Fibroblast of the aortic adventitia (primary cell): ENCODE measurements around the gene ALDH8A1. TPM values are rescaled to one million over a fixed set of nuclear protein-coding genes. Genes with fewer than 3 reads are reported as not detected.

Source experiments
- DNase-seq: peaks from one replicate; pipeline ENCODE4 v3.0.0-alpha.2; 2010; ENCODE audit warnings: low read depth
- H3K4me3 ChIP-seq: 2 replicates; pipeline ENCODE4 v1.5.1; 2011; ENCODE audit warnings: low read depth, mild to moderate bottlenecking, control low read depth, low read length, moderate library complexity
- CTCF ChIP-seq: IDR thresholded peaks from 2 replicates; pipeline ENCODE4 v1.5.1; 2011; ENCODE audit warnings: mild to moderate bottlenecking, low read length, control low read depth, inconsistent platforms; ENCODE audit not compliant: insufficient read depth
- total RNA-seq: library from RNA; depleted of rRNA; stranded (reverse); fragments of >200 nt; gene quantifications from 2 replicates; pipeline ENCODE4 v1.2.3, GENCODE V29; 2012; ENCODE audit warnings: low replicate concordance

Gene ALDH8A1
- 0.09 and 0.16 TPM in 2 replicates for total RNA-seq

DNA sequence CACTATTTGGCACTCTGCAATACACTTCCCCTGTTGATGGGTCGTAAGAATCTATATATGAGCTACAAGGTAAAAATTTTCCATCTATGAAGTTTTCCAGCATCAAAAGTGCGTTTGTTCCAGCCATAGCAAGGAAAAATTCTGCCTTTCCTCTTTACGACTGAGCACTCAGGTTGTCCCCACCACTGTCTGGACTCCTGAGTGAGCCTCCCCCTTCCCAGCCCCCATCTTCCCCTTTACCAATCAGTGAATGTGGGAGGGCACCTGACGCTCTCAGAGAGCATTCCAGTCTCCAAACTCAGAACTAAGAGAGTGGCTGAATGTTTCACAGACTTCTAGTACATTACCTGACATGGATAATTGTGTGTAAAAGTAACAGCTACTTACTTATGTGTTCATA lies at the start of gene ALDH8A1:
TSS of gene ALDH8A1 (minus strand) at position 175 of the 400 bp plus-strand sequence. CDS start at position 127, 48 bp downstream.
- no peak for DNase-seq
- TF ChIP-seq CTCF = no peak
- H3K4me3 ChIP-seq = no peak within 1 kb of the TSS

GRCh38 chr6:134999107-134999506 lies 49.2 kb upstream of the ALDH8A1 start:
- no peak overlapping the region for H3K4me3 ChIP-seq
- TF ChIP-seq CTCF = no peak
- DNase-seq = no peak

DNA sequence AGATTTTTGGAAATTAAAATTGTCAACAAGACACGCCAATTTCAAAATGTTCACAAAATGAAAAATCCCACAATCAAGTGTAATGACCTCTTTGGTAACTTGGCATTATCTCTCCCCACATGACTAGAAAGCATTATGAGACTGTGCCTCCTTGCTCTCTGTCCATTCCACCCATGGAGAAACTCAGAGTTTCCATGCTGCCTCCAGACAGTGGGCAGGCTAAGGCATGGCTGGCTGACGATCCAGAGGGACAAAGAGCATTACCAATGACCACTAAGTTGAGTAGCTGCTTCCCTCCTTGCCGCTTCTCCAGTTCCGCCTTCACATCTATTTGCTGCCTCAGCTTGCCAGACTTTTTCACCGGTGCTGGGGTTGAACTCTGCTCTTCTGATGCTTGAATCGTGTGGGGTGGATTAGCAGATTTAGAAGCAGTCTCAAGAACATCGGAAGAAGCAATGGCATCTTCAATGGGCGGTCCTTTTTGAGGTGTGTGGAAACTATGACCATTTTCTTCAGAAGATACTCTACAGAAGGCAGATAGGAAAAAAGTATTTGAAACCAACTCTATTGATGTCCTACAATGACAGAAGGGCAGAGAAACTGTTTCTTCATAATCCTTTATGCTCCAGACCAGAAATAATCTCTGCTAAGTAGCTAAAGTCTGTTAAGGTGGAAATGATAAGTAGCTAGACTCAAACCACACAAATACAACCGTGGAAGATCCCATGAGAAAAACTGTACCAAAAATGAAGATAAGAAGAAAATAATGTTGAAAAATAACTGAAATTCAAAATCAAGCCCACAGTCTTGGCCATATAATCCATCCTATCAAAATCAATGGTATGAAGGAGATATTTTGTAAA lies 47.5 kb upstream of the ALDH8A1 start:
- no peak for TF ChIP-seq CTCF
- no peak for DNase-seq
- H3K4me3 ChIP-seq = no peak overlapping the region

DNA sequence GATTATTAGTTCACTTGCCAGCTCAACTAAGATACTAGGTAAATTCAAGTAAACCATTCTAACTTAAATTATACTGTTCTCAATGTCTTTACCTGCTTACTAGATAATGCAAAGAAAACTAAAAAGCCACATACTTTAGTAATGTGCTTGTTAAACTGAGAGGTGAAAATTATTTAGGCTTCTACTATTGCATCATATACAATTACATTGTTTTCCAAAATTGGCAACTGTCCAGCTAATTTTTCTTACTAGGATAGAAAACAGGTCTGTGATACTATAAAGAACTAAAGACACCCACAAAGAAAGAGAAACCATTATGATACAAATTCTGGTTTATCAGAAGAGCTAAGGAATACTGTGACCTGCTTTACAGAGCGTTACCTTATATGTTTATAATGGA lies 45.6 kb upstream of the ALDH8A1 start:
- peak; percentile 17 for DNase-seq

GRCh38 chr6:134994431-134994830 lies 44.5 kb upstream of the ALDH8A1 start:
- H3K4me3 ChIP-seq = no peak overlapping the region
- no peak for TF ChIP-seq CTCF
- DNase-seq = no peak

More for the DNA sequence above, 45.6 kb upstream of the ALDH8A1 start:
- no peak for TF ChIP-seq CTCF
- H3K4me3 ChIP-seq = no peak overlapping the region

GRCh38 chr6:134992155-134992554 lies 42.3 kb upstream of the ALDH8A1 start:
- TF ChIP-seq CTCF = no peak
- H3K4me3 ChIP-seq = no peak overlapping the region
- no peak for DNase-seq

DNA sequence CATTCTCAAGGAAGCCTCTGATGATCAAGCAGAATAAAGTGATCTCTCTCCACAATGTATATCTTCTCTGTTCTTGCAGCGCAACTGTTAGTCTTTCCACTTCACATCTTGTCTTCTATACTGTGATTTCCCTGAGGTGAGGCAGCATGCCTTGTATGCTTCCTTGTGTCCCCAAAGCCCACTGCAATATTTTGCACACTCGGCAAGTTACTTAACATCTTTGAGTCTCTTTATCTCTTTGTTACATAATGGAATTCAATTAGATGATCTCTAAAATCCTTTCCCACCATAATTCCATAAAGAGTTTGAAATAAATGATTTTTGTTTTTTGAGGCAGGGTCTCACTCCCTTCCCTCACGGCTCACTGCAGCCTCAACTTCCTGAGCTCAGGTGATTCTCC lies 40.4 kb upstream of the ALDH8A1 start:
- no peak for DNase-seq
- no peak for TF ChIP-seq CTCF
- H3K4me3 ChIP-seq = no peak overlapping the region
